Chondrocyte (in vitro differentiated cells): ENCODE data around the gene FAM163A. TPM values are rescaled to one million over a fixed set of nuclear protein-coding genes. Genes with fewer than 3 reads are reported as not detected.

ENCODE experiments used
- DNase-seq: peaks from one replicate; pipeline ENCODE4 v3.0.0; 2021; ENCODE audit warnings: mixed read lengths, low spot score
- H3K27ac Mint-ChIP-seq: one replicate; pipeline ENCODE4 v1.8.0; 2021; ENCODE audit warnings: mild to moderate bottlenecking, moderate library complexity, mixed read lengths; ENCODE audit not compliant: unreplicated experiment
- H3K27me3 Mint-ChIP-seq: 2 replicates; pipeline ENCODE4 v1.8.0; 2021; ENCODE audit warnings: low read depth, mixed read lengths
- H3K36me3 Mint-ChIP-seq: 2 replicates; pipeline ENCODE4 v1.8.0; 2021; ENCODE audit warnings: low read depth, mixed read lengths
- H3K4me1 Mint-ChIP-seq: 2 replicates; pipeline ENCODE4 v1.8.0; 2021; ENCODE audit warnings: low read depth, mild to moderate bottlenecking, mixed read lengths
- H3K4me3 Mint-ChIP-seq: one replicate; pipeline ENCODE4 v1.8.0; 2021; ENCODE audit warnings: mild to moderate bottlenecking, moderate library complexity, mixed read lengths; ENCODE audit not compliant: unreplicated experiment
- H3K9me3 Mint-ChIP-seq: 2 replicates; pipeline ENCODE4 v1.8.0; 2021; ENCODE audit warnings: low read depth, mixed read lengths
- CTCF ChIP-seq: fragments of 200-600 bp; sonication (generic); IDR thresholded peaks from 2 replicates; pipeline ENCODE4 v1.5.0; 2021; ENCODE audit warnings: antibody characterized with exemption, mild to moderate bottlenecking, moderate library complexity
- total RNA-seq: library from RNA; stranded (reverse); gene quantifications from 3 replicates; pipeline ENCODE4 v1.2.1, GENCODE V29; 2021

Gene FAM163A
- total RNA-seq, 1 donor from 2014 or later, result not detected

GRCh38 chr1:179809506-179810366 lies 66.6 kb downstream of the FAM163A start:
- peaks cover 10% of the 10 kb centered on the region for H3K4me1 Mint-ChIP-seq
- H3K36me3 Mint-ChIP-seq, result no peaks in the 10 kb centered on the region
- peak; percentile 94 for TF ChIP-seq CTCF
- no peaks in the 10 kb centered on the region for H3K9me3 Mint-ChIP-seq
- H3K27ac Mint-ChIP-seq, result no peak overlapping the region
- no peak overlapping the region for H3K4me3 Mint-ChIP-seq
- H3K27me3 Mint-ChIP-seq, result peaks cover 32% of the 10 kb centered on the region
- peak; percentile 55 for DNase-seq

- Mint-ChIP-seq H3K4me3 (no peak overlapping the region), H3K27ac (no peak overlapping the region), H3K4me1 (peaks cover 16% of the 10 kb centered on the region), H3K27me3 (peaks cover 32% of the 10 kb centered on the region), H3K9me3 (no peaks in the 10 kb centered on the region), H3K36me3 (no peaks in the 10 kb centered on the region)
- peak; percentile 21 for DNase-seq
- no peak for TF ChIP-seq CTCF
Observed at GRCh38 chr1:179810367-179810715, 67.2 kb downstream of the FAM163A start.

- TF ChIP-seq CTCF, result no peak
- no peaks in the 10 kb centered on the region for H3K36me3 Mint-ChIP-seq
- no peaks in the 10 kb centered on the region for H3K9me3 Mint-ChIP-seq
- peak; percentile 76 for DNase-seq
- H3K27ac Mint-ChIP-seq, result no peak overlapping the region
- H3K4me3 Mint-ChIP-seq, result no peak overlapping the region
- H3K27me3 Mint-ChIP-seq, result peaks cover 28% of the 10 kb centered on the region
- H3K4me1 Mint-ChIP-seq, result peaks cover 21% of the 10 kb centered on the region
Observed at GRCh38 chr1:179812501-179813292, 69.6 kb downstream of the FAM163A start.

- H3K4me3 Mint-ChIP-seq, result peak overlapping the region; percentile 75
- no peak overlapping the region for H3K27ac Mint-ChIP-seq
- peaks cover 21% of the 10 kb centered on the region for H3K4me1 Mint-ChIP-seq
- H3K27me3 Mint-ChIP-seq, result peaks cover 28% of the 10 kb centered on the region
- no peaks in the 10 kb centered on the region for H3K36me3 Mint-ChIP-seq
- peak; percentile 68 for DNase-seq
- TF ChIP-seq CTCF, result no peak
- H3K9me3 Mint-ChIP-seq, result no peaks in the 10 kb centered on the region
Observed at GRCh38 chr1:179813626-179814545, 70.8 kb downstream of the FAM163A start.

GRCh38 chr1:179814546-179814838 lies 71.4 kb downstream of the FAM163A start:
- H3K27me3 Mint-ChIP-seq, result peaks cover 28% of the 10 kb centered on the region
- TF ChIP-seq CTCF, result no peak
- H3K4me1 Mint-ChIP-seq, result peaks cover 21% of the 10 kb centered on the region
- H3K4me3 Mint-ChIP-seq, result peak overlapping the region; percentile 75
- DNase-seq, result peak; percentile 72
- H3K36me3 Mint-ChIP-seq, result no peaks in the 10 kb centered on the region
- peak overlapping the region; percentile 9 for H3K27ac Mint-ChIP-seq
- H3K9me3 Mint-ChIP-seq, result no peaks in the 10 kb centered on the region
